Measurements from ENCODE around the gene DENND1A.

Gene DENND1A

GRCh38 chr9:123687246-123687751 is 242.6 kb downstream of the DENND1A start:
- peak overlapping the region; percentile 91 for H3K27ac Mint-ChIP-seq
- H3K4me3 Mint-ChIP-seq, result peak overlapping the region; percentile 61
- no peaks in the 10 kb centered on the region for H3K27me3 Mint-ChIP-seq (ENCODE audit: low read depth, poor library complexity)
- H3K9me3 Mint-ChIP-seq, result peaks cover 8% of the 10 kb centered on the region
- H3K4me1 Mint-ChIP-seq, result peaks cover 79% of the 10 kb centered on the region
- no peak for DNase-seq
- TF ChIP-seq, protein P1, sequence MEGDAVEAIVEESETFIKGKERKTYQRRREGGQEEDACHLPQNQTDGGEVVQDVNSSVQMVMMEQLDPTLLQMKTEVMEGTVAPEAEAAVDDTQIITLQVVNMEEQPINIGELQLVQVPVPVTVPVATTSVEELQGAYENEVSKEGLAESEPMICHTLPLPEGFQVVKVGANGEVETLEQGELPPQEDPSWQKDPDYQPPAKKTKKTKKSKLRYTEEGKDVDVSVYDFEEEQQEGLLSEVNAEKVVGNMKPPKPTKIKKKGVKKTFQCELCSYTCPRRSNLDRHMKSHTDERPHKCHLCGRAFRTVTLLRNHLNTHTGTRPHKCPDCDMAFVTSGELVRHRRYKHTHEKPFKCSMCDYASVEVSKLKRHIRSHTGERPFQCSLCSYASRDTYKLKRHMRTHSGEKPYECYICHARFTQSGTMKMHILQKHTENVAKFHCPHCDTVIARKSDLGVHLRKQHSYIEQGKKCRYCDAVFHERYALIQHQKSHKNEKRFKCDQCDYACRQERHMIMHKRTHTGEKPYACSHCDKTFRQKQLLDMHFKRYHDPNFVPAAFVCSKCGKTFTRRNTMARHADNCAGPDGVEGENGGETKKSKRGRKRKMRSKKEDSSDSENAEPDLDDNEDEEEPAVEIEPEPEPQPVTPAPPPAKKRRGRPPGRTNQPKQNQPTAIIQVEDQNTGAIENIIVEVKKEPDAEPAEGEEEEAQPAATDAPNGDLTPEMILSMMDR (IDR thresholded peaks at IDR 0.05), result no peak
- peaks cover 12% of the 10 kb centered on the region for H3K36me3 Mint-ChIP-seq (ENCODE audit: low read depth)

DNA sequence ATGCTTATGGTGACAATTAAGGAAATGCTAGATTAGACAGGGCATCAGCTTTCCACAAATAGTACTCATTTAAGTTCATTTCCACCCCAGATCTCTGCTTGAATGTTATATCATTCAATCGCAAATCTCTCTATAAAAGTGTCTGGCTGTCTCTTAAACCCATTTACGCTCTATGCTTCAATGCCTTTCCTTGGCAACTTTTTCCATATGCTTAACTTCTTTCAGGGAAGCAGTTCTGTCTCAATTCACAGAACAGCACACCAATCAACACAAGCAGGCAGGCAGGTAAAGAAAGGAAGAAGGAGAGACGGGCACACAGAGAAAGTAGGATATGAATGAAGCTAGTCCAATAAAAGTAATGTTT is 243.1 kb downstream of the DENND1A start:
- H3K4me1 Mint-ChIP-seq, result peaks cover 78% of the 10 kb centered on the region
- no peaks in the 10 kb centered on the region for H3K27me3 Mint-ChIP-seq (ENCODE audit: low read depth, poor library complexity)
- H3K27ac Mint-ChIP-seq, result peak overlapping the region; percentile 91
- peaks cover 13% of the 10 kb centered on the region for H3K36me3 Mint-ChIP-seq (ENCODE audit: low read depth)
- no peak for DNase-seq
- H3K4me3 Mint-ChIP-seq, result peak overlapping the region; percentile 61
- peaks cover 11% of the 10 kb centered on the region for H3K9me3 Mint-ChIP-seq
- TF ChIP-seq, protein P1 (IDR thresholded peaks at IDR 0.05), result no peak

- Mint-ChIP-seq H3K27me3 (ENCODE audit: low read depth, poor library complexity) (no peaks in the 10 kb centered on the region), H3K36me3 (ENCODE audit: low read depth) (peaks cover 18% of the 10 kb centered on the region), H3K9me3 (peaks cover 16% of the 10 kb centered on the region), H3K4me1 (peaks cover 75% of the 10 kb centered on the region), H3K27ac (peak overlapping the region; percentile 91), H3K4me3 (no peak overlapping the region)
- DNase-seq, result no peak
- TF ChIP-seq, protein P1 (IDR thresholded peaks at IDR 0.05), result no peak
Measured at GRCh38 chr9:123686131-123686828, 243.6 kb downstream of the DENND1A start.

GRCh38 chr9:123685489-123686083 is 244.3 kb downstream of the DENND1A start:
- Mint-ChIP-seq H3K9me3 (peaks cover 23% of the 10 kb centered on the region), H3K4me3 (no peak overlapping the region), H3K36me3 (ENCODE audit: low read depth) (peaks cover 22% of the 10 kb centered on the region), H3K27me3 (ENCODE audit: low read depth, poor library complexity) (no peaks in the 10 kb centered on the region), H3K4me1 (peaks cover 75% of the 10 kb centered on the region), H3K27ac (peak overlapping the region; percentile 70)
- DNase-seq, result no peak
- TF ChIP-seq, protein P1 (IDR thresholded peaks at IDR 0.05), result no peak

- DNase-seq, result no peak
- H3K27ac Mint-ChIP-seq, result peak overlapping the region; percentile 55
- H3K4me3 Mint-ChIP-seq, result peak overlapping the region; percentile 49
- H3K27me3 Mint-ChIP-seq (ENCODE audit: low read depth, poor library complexity), result no peaks in the 10 kb centered on the region
- H3K9me3 Mint-ChIP-seq, result peaks cover 26% of the 10 kb centered on the region
- TF ChIP-seq, protein P1 (IDR thresholded peaks at IDR 0.05), result no peak
- H3K4me1 Mint-ChIP-seq, result peaks cover 84% of the 10 kb centered on the region
- peaks cover 26% of the 10 kb centered on the region for H3K36me3 Mint-ChIP-seq (ENCODE audit: low read depth)
Measured at GRCh38 chr9:123684393-123685149, 245.4 kb downstream of the DENND1A start.
